OCI-M2 (cell line): Measurements from ENCODE around the gene CLDND1.

ENCODE experiments used
- DNase-seq: peaks from one replicate; lab custom pipeline; 2025; ENCODE audit not compliant: unreplicated experiment; lab: John Stamatoyannopoulos, UW

The CLDND1 gene

GRCh38 chr3:98552232-98553020 is 29.7 kb upstream of the CLDND1 start:
- DNase-seq, result no peak

GRCh38 chr3:98551754-98552153 is 29.1 kb upstream of the CLDND1 start:
- no peak for DNase-seq

GRCh38 chr3:98551236-98551635 is 28.5 kb upstream of the CLDND1 start:
- no peak for DNase-seq

- no peak for DNase-seq
Measured at GRCh38 chr3:98550833-98551232, 28.1 kb upstream of the CLDND1 start.

GRCh38 chr3:98548544-98548943 is 25.8 kb upstream of the CLDND1 start:
- DNase-seq, result no peak

GRCh38 chr3:98545940-98546339 is 23.2 kb upstream of the CLDND1 start:
- DNase-seq, result no peak

- DNase-seq, result no peak
Measured at GRCh38 chr3:98542623-98543022, 19.9 kb upstream of the CLDND1 start.

GRCh38 chr3:98541695-98542094 is 19.0 kb upstream of the CLDND1 start:
- DNase-seq, result no peak

- no peak for DNase-seq
Measured at GRCh38 chr3:98540346-98540745, 17.6 kb upstream of the CLDND1 start.

GRCh38 chr3:98536456-98537017 is 13.8 kb upstream of the CLDND1 start:
- no peak for DNase-seq

- no peak for DNase-seq
Measured at GRCh38 chr3:98534734-98535133, 12.0 kb upstream of the CLDND1 start.

- DNase-seq, result no peak
Measured at GRCh38 chr3:98534168-98534567, 11.5 kb upstream of the CLDND1 start.

- DNase-seq, result no peak
Measured at GRCh38 chr3:98532709-98533571, 10.2 kb upstream of the CLDND1 start.

GRCh38 chr3:98532275-98532637 is 9.6 kb upstream of the CLDND1 start:
- DNase-seq, result no peak

- no peak for DNase-seq
Measured at GRCh38 chr3:98531622-98532274, 9.0 kb upstream of the CLDND1 start, which contains the start of gene GPR15. Gene GPR15 (plus strand): TSS chr3:98531978. CDS start chr3:98532034, 56 bp downstream.

- no peak for DNase-seq
Measured at GRCh38 chr3:98530676-98531075, 8.0 kb upstream of the CLDND1 start.

GRCh38 chr3:98529856-98530459 is 7.3 kb upstream of the CLDND1 start:
- DNase-seq, result no peak

- no peak for DNase-seq
Measured at GRCh38 chr3:98528474-98529346, 6.0 kb upstream of the CLDND1 start.

- DNase-seq, result no peak
Measured at GRCh38 chr3:98525494-98525893, 2.8 kb upstream of the CLDND1 start.
